ENCODE measurements around the gene ETS1.

GRCh38 chr11:128594226-128594625, 6.9 kb upstream of the ETS1 start:
- TF ChIP-seq EZH2 (IDR thresholded peaks at IDR 0.05; ENCODE audit: low read length), result no peak
- TF ChIP-seq, protein P1, sequence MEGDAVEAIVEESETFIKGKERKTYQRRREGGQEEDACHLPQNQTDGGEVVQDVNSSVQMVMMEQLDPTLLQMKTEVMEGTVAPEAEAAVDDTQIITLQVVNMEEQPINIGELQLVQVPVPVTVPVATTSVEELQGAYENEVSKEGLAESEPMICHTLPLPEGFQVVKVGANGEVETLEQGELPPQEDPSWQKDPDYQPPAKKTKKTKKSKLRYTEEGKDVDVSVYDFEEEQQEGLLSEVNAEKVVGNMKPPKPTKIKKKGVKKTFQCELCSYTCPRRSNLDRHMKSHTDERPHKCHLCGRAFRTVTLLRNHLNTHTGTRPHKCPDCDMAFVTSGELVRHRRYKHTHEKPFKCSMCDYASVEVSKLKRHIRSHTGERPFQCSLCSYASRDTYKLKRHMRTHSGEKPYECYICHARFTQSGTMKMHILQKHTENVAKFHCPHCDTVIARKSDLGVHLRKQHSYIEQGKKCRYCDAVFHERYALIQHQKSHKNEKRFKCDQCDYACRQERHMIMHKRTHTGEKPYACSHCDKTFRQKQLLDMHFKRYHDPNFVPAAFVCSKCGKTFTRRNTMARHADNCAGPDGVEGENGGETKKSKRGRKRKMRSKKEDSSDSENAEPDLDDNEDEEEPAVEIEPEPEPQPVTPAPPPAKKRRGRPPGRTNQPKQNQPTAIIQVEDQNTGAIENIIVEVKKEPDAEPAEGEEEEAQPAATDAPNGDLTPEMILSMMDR (optimal IDR thresholded peaks at IDR 0.05 in 1 of 3, IDR thresholded peaks at IDR 0.05 in 1 of 3, conservative IDR thresholded peaks at IDR 0.05 in 1 of 3; ENCODE audit: extremely low read depth in 1 of 3, insufficient read depth in 2 of 3, low read length in 3 of 3), result no peak

Measured in keratinocyte (primary cell).